PC-9 (cell line): ENCODE measurements around the gene THPO. TPM values are rescaled to one million over a fixed set of nuclear protein-coding genes. Genes with fewer than 3 reads are reported as not detected.

Experiments
- BruUV-seq: library from RNA; stranded (reverse); fragments of 400-500 nt; replicated peaks from 2 replicates; lab custom pipeline; 2021; lab: Mats Ljungman, UMichigan
- CTCF ChIA-PET: fragments of 300-600 bp; sonication (Branson Sonifier 250); formaldehyde crosslinking; loops from one replicate; lab custom pipeline; 2022; ENCODE audit warnings: antibody characterized with exemption; lab: Charles Lee
- POLR2A ChIA-PET: fragments of 300-600 bp; sonication (Branson Sonifier 250); formaldehyde crosslinking; loops from one replicate; lab custom pipeline; 2022; ENCODE audit warnings: antibody characterized with exemption; ENCODE audit not compliant: unreplicated experiment; lab: Charles Lee
- DNase-seq, 2 experiments: peaks; one replicate each; pipeline versions ENCODE4 v3.0.0 to v3.0.0-alpha.2; 2015 to 2022; ENCODE audit warnings: mixed read lengths in 1 of 2
- H2AFZ ChIP-seq: fragments of 200-600 bp; sonication (generic); 2 replicates; pipeline ENCODE4 v1.8.1; 2017; ENCODE audit warnings: antibody characterized with exemption
- H3F3A ChIP-seq: fragments of 200-600 bp; sonication (generic); 2 replicates; pipeline ENCODE4 v1.8.1; 2017; ENCODE audit warnings: antibody characterized with exemption, mild to moderate bottlenecking, low read depth; ENCODE audit not compliant: insufficient read depth
- H3K27ac ChIP-seq: fragments of 200-600 bp; sonication (generic); 2 replicates; pipeline ENCODE4 v1.6.1; 2016; ENCODE audit warnings: mixed run types
- H3K27me3 ChIP-seq: fragments of 200-600 bp; sonication (generic); 2 replicates; pipeline ENCODE4 v1.6.1; 2016; ENCODE audit warnings: low read depth, mixed run types; ENCODE audit not compliant: insufficient read depth
- H3K36me3 ChIP-seq: fragments of 200-600 bp; sonication (generic); 2 replicates; pipeline ENCODE4 v1.6.1; 2016; ENCODE audit warnings: low read depth, mixed run types
- H3K4me1 ChIP-seq: fragments of 200-600 bp; sonication (generic); replicated peaks from 2 replicates; pipeline ENCODE4 v1.6.1; 2016; ENCODE audit warnings: mixed run types; ENCODE audit not compliant: insufficient read depth
- H3K4me2 ChIP-seq: fragments of 200-600 bp; sonication (generic); 2 replicates; pipeline ENCODE4 v1.6.1; 2017; ENCODE audit warnings: mixed run types
- H3K4me3 ChIP-seq: fragments of 200-600 bp; sonication (generic); 2 replicates; pipeline ENCODE4 v1.6.1; 2016; ENCODE audit warnings: mixed run types
- H3K79me2 ChIP-seq: fragments of 200-600 bp; sonication (generic); 2 replicates; pipeline ENCODE4 v1.6.1; 2017; ENCODE audit warnings: low read depth, mixed run types
- H3K9me2 ChIP-seq: fragments of 200-600 bp; sonication (generic); 2 replicates; pipeline ENCODE4 v1.8.1; 2017; ENCODE audit warnings: mild to moderate bottlenecking; ENCODE audit not compliant: insufficient read depth
- H3K9me3 ChIP-seq: fragments of 200-600 bp; sonication (generic); 2 replicates; pipeline ENCODE4 v1.8.1; 2016; ENCODE audit warnings: low read depth; ENCODE audit not compliant: insufficient read depth
- H4K20me1 ChIP-seq: fragments of 200-600 bp; sonication (generic); 2 replicates; pipeline ENCODE4 v1.8.1; 2017; ENCODE audit not compliant: insufficient read depth
- EZH2 ChIP-seq: fragments of 200-600 bp; sonication (generic); IDR thresholded peaks from 2 replicates; pipeline ENCODE4 v1.8.0; 2017; ENCODE audit warnings: antibody characterized with exemption, low read depth
- intact Hi-C: fragments of 100-400 bp; cut with micrococcal nuclease; formaldehyde crosslinking; loops from one replicate; pipeline ENCODE4 v1.10.0; 2022; ENCODE audit not compliant: unreplicated experiment
- total RNA-seq: library from RNA; stranded (reverse); gene quantifications from 2 replicates; pipeline ENCODE4 v1.2.3, GENCODE V29; 2021
- TF ChIP-seq, protein P1 (sequence below): fragments of 200-600 bp; sonication (generic); conservative IDR thresholded peaks from 2 replicates; pipeline ENCODE4 v1.6.1; 2017; ENCODE audit warnings: mixed run types, antibody characterized with exemption, mild to moderate bottlenecking, moderate library complexity

Gene THPO
- total RNA-seq, 1 experiment from 2014 or later = not detected

- Histone ChIP-seq H3K9me2 (no peaks in the 10 kb centered on the region), H3K4me2 (no peak overlapping the region), H3K4me3 (no peak overlapping the region), H3K36me3 (peaks cover 95% of the 10 kb centered on the region), H3F3A (peaks cover 96% of the 10 kb centered on the region), H3K27ac (no peak overlapping the region), H3K4me1 (peaks cover 5% of the 10 kb centered on the region), H3K27me3 (no peaks in the 10 kb centered on the region), H2AFZ (no peak overlapping the region), H4K20me1 (peaks cover 98% of the 10 kb centered on the region), H3K79me2 (peaks cover 79% of the 10 kb centered on the region), H3K9me3 (no peaks in the 10 kb centered on the region)
- intact Hi-C loops = no loop called here
- DNase-seq = no peak
- POLR2A ChIA-PET = no interaction called here
- no TSS peak for BruUV-seq
- TF ChIP-seq EZH2 = no peak
- TF ChIP-seq, protein P1, sequence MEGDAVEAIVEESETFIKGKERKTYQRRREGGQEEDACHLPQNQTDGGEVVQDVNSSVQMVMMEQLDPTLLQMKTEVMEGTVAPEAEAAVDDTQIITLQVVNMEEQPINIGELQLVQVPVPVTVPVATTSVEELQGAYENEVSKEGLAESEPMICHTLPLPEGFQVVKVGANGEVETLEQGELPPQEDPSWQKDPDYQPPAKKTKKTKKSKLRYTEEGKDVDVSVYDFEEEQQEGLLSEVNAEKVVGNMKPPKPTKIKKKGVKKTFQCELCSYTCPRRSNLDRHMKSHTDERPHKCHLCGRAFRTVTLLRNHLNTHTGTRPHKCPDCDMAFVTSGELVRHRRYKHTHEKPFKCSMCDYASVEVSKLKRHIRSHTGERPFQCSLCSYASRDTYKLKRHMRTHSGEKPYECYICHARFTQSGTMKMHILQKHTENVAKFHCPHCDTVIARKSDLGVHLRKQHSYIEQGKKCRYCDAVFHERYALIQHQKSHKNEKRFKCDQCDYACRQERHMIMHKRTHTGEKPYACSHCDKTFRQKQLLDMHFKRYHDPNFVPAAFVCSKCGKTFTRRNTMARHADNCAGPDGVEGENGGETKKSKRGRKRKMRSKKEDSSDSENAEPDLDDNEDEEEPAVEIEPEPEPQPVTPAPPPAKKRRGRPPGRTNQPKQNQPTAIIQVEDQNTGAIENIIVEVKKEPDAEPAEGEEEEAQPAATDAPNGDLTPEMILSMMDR = no peak
- CTCF ChIA-PET = no interaction called here
These were observed 52.7 kb downstream of the THPO start for GRCh38 chr3:184325269-184325668.

DNA sequence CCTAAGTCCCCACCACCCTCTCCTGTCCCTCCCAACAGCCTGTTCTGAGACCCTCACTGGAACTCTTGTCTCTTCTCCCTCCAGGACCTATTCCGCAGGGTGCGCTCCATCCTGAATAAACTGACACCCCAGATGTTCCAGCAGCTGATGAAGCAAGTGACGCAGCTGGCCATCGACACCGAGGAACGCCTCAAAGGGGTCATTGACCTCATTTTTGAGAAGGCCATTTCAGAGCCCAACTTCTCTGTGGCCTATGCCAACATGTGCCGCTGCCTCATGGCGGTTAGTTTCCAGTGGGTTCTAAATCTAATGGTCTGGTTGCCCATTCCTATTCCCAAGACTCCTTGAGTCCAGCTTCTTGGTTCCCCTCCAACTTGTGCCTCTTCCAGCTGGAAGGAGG, 54.3 kb downstream of the THPO start:
- peaks cover 20% of the 10 kb centered on the region for H3K4me1 ChIP-seq
- H3K4me3 ChIP-seq = no peak overlapping the region
- H2AFZ ChIP-seq = no peak overlapping the region
- H3K9me2 ChIP-seq = no peaks in the 10 kb centered on the region
- H3K27ac ChIP-seq = no peak overlapping the region
- peaks cover 91% of the 10 kb centered on the region for H3K79me2 ChIP-seq
- ChIA-PET CTCF (no interaction called here), POLR2A (no interaction called here)
- peaks cover 92% of the 10 kb centered on the region for H3F3A ChIP-seq
- H4K20me1 ChIP-seq = peaks cover 96% of the 10 kb centered on the region
- no TSS peak for BruUV-seq
- H3K9me3 ChIP-seq = no peaks in the 10 kb centered on the region
- no peak overlapping the region for H3K4me2 ChIP-seq
- TF ChIP-seq EZH2 = no peak
- DNase-seq = no peak
- H3K36me3 ChIP-seq = peaks cover 84% of the 10 kb centered on the region
- H3K27me3 ChIP-seq = no peaks in the 10 kb centered on the region
- intact Hi-C loops = no loop called here

DNA sequence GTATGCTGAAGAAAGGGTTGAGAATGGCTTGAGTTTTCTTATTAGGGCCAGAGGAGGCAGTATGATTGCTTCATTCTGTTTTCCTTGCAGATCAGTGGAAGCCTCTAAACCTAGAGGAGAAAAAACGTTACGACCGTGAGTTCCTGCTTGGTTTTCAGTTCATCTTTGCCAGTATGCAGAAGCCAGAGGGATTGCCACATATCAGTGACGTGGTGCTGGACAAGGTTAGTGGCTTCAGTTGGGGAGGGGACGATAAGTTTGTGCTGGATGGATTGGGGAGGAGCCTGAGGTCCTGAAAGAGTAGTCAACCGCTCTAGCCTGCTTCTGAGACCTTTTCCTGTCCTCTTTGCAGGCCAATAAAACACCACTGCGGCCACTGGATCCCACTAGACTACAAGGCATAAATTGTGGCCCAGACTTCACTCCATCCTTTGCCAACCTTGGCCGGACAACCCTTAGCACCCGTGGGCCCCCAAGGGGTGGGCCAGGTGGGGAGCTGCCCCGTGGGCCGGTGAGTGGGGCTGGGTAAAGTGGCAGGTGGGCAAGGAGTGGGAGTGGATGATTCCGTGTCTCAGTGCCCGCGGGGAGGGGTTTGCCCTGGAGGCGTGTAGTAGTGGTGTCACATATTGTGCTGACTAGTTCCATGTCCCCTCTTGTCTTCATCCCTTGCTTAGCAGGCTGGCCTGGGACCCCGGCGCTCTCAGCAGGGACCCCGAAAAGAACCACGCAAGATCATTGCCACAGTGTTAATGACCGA, 55.1 kb downstream of the THPO start:
- H4K20me1 ChIP-seq = peaks cover 96% of the 10 kb centered on the region

More for the DNA sequence above, 55.1 kb downstream of the THPO start:
- intact Hi-C loops = no loop called here
- Histone ChIP-seq H3F3A (peaks cover 92% of the 10 kb centered on the region), H3K36me3 (peaks cover 87% of the 10 kb centered on the region), H3K27ac (no peak overlapping the region), H3K9me2 (no peaks in the 10 kb centered on the region), H3K9me3 (no peaks in the 10 kb centered on the region), H2AFZ (no peak overlapping the region), H3K79me2 (peaks cover 96% of the 10 kb centered on the region), H3K4me3 (no peak overlapping the region), H3K27me3 (no peaks in the 10 kb centered on the region), H3K4me1 (peaks cover 27% of the 10 kb centered on the region), H3K4me2 (no peak overlapping the region)
- no peak for DNase-seq
- POLR2A ChIA-PET = interaction anchor here (0.6 kb wide), 1 partner anchor 1057 kb away, joined by 8 read pairs; no protein-coding TSS in a partner anchor
- TF ChIP-seq EZH2 = no peak
- TF ChIP-seq, protein P1 = no peak
- CTCF ChIA-PET = no interaction called here
- BruUV-seq = no TSS peak

Other genes starting within 250 kb of the THPO start
- 45.7 and 54.1 TPM in 2 replicates for gene EIF2B5, start 242.8 kb downstream of the THPO start, total RNA-seq
- gene DVL3, start 222.8 kb downstream of the THPO start, total RNA-seq = 101 and 108 TPM in 2 replicates
- 586 and 606 TPM in 2 replicates for gene AP2M1, start 203.4 kb downstream of the THPO start, total RNA-seq
- 98.8 and 137 TPM in 2 replicates for gene ABCF3, start 192.0 kb downstream of the THPO start, total RNA-seq
- gene VWA5B2, start 148.6 kb downstream of the THPO start, total RNA-seq = 0.53 and 0.76 TPM in 2 replicates
- 81.1 and 95.1 TPM in 2 replicates for gene ALG3, start 129.2 kb downstream of the THPO start, total RNA-seq
- 11.7 and 12.1 TPM in 2 replicates for gene EEF1AKMT4, start 128.5 kb downstream of the THPO start, total RNA-seq
- gene CAMK2N2, start 116.7 kb downstream of the THPO start, total RNA-seq = 2.2 and 2.6 TPM in 2 replicates
- gene ECE2, start 102.2 kb downstream of the THPO start, total RNA-seq = not detected in 2 replicates
- 521 and 788 TPM in 2 replicates for gene PSMD2, start 79.0 kb downstream of the THPO start, total RNA-seq
- gene EIF4G1, start 63.6 kb downstream of the THPO start, total RNA-seq = 657 and 721 TPM in 2 replicates
- 25.5 and 28.2 TPM in 2 replicates for gene FAM131A, start 40.6 kb downstream of the THPO start, total RNA-seq
- gene CLCN2, start 16.6 kb downstream of the THPO start, total RNA-seq = 27.1 and 33.0 TPM in 2 replicates
- 153 and 167 TPM in 2 replicates for gene POLR2H, start 16.5 kb downstream of the THPO start, total RNA-seq
- gene CHRD, start 1.8 kb upstream of the THPO start, total RNA-seq = not detected in 2 replicates
- gene EPHB3, start 183.6 kb upstream of the THPO start, total RNA-seq = 12.0 and 15.7 TPM in 2 replicates